ENCODE data around the gene GATAD2A.

Gene GATAD2A

DNA sequence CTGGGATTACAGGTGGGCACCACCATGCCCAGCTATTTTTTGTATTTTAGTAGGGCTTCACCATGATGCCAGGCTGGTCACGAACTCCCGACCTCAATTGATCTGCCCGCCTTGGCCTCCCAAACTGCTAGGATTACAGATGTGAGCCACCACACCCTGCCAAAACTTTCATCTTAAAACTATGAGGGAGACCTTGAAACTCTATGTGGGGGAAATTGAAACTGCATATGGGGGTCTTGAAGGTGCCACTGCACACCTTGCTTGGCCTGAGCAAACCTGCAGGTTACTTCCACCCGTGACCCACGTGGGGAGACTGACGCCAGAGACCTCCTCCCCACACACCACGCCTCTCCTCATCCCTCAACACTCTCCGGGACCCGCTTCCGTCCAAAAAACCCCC lies 148.2 kb downstream of the GATAD2A start:
- Mint-ChIP-seq H3K4me1 (ENCODE audit: low read depth) (peaks cover 3% of the 10 kb centered on the region), H3K4me3 (no peak overlapping the region), H3K36me3 (ENCODE audit: low read depth) (peaks cover 3% of the 10 kb centered on the region), H3K27ac (no peak overlapping the region), H3K9me3 (no peaks in the 10 kb centered on the region), H3K27me3 (ENCODE audit: low read depth) (no peaks in the 10 kb centered on the region)

DNA sequence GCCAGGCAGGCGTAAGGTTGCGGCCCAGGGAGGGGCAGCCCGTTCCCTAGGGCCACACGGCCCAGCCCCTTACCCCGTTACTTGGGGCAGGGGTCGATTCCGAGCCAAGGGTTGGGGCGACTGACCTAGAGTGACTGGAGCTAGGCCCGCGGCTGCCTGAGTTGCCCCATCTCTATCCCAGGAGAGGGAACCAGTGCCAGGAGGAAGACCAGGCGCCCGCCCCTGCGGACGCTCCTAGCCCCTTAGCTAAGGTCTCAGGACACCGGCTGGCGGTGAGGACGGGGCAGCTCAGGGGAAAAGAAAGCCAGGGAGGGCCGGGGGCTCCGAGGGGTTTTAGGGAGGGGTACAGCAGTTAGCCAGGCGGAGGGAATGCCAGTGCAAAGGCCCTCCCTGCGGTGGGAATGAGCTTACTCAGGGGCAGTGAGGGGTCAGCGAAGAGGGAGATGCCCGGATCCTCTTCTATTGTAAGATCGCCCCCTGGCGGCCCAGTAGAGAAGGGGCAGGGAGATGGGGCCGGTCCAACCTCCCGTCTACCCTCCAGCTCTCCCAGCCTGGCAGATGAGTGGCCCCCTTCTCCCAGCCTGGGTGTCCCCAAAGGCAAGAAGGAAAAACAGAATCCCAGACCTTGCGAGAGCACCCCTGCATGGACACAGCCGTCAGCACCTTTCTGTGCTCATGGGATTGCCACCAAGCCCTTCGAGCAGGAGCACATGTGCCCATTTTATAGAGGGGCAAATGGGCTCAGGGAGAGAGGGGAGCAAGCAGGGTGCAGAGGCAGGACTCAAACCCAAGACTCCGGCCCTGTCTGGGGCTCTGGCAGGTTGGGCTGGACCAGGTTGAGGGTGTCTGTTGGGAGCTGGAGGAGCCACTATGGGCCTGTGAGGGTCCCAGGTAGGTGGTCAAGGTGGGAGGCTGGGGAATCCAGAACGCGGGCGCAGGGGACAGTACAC lies 148.9 kb downstream of the GATAD2A start:
- Mint-ChIP-seq H3K9me3 (no peaks in the 10 kb centered on the region), H3K4me1 (ENCODE audit: low read depth) (peaks cover 7% of the 10 kb centered on the region), H3K36me3 (ENCODE audit: low read depth) (peaks cover 8% of the 10 kb centered on the region)

DNA sequence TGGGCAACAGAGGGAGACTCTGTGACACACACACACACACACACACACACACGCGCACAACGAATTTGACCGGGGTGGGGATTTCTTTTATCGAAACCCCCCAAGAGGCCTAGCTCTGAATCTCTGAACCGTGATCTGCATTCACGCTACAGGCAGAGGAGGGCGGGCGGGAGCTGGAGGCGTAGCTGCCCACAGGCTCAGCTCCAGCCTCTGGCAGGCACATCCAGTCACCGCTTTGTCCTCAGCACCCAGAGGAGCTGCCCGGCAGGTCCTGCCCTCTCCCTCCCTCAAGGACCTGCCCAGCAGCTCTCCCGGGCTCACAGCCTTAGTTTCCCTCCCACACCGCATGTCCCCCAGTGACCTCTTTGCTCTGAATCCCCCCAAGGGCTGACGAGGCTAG lies 152.6 kb downstream of the GATAD2A start:
- Mint-ChIP-seq H3K4me1 (ENCODE audit: low read depth) (peaks cover 8% of the 10 kb centered on the region), H3K4me3 (no peak overlapping the region), H3K27ac (no peak overlapping the region), H3K9me3 (no peaks in the 10 kb centered on the region), H3K27me3 (ENCODE audit: low read depth) (no peaks in the 10 kb centered on the region), H3K36me3 (ENCODE audit: low read depth) (peaks cover 28% of the 10 kb centered on the region)

More for the DNA sequence above, 148.9 kb downstream of the GATAD2A start:
- H3K27ac Mint-ChIP-seq = no peak overlapping the region
- H3K4me3 Mint-ChIP-seq = no peak overlapping the region
- H3K27me3 Mint-ChIP-seq (ENCODE audit: low read depth) = no peaks in the 10 kb centered on the region

Data from T-helper 1 cell treated with Interleukin-12 subunit alpha and Interleukin-12 subunit beta and Interleukin-4 antibody, amounts not matched to agents 30 μg/mL and 1 μg/mL, for 36 hours (primary cell).